ENCODE measurements around the gene SGO1. TPM values are rescaled to one million over a fixed set of nuclear protein-coding genes. Genes with fewer than 3 reads are reported as not detected.

SGO1 gene
- total RNA-seq (1 to 10 TPM in 2 of 7 donors, under 1 TPM in 5; 0.10 to 1.2 (median 0.33) TPM), polyA plus RNA-seq (under 1 TPM; 0.19 to 0.58 TPM)
- long read RNA-seq, donor 1, result 0 reads
- long read RNA-seq, donor 2, partial matches to known transcripts, result 0 of 2 reads
- long read RNA-seq, donor 2, other reads (novel, unspliced or antisense), result 0 of 2 reads
- long read RNA-seq, donor 3, partial matches to known transcripts, result 0 of 1 reads
- long read RNA-seq, donor 3, other reads (novel, unspliced or antisense), result 1 of 1 reads

GRCh38 chr3:20185679-20186599, at the start of gene SGO1:
TSS of gene SGO1 (minus strand) at chr3:20186206. CDS start at chr3:20184027, 2,179 bp downstream.
- WGBS, 3 donors, result 0 to 1% (median 1%) methylated on average over 65 of the region's 65 CpGs
- no peaks in the 10 kb centered on the region for H3K36me3 ChIP-seq
- H3K4me3 ChIP-seq, result peak within 1 kb of the TSS; percentile 76
- peak; percentile 99 to 100 (median 99) for DNase-seq
- intact Hi-C loops (cut with DNase I), result loop anchor here in 2 of 4 donors (2.0 to 10.0 kb wide), 3 partner anchors 141 to 241 kb away; partner anchors contain the start of genes KAT2B (in 1 of the 2) and RAB5A (in 1 of the 2)
- peaks cover 5% of the 10 kb centered on the region for H3K4me1 ChIP-seq (ENCODE audit: insufficient read depth)
- H3K9me3 ChIP-seq, result no peaks in the 10 kb centered on the region
- TF ChIP-seq CTCF (IDR thresholded peaks at IDR 0.05), result no peak
- TF ChIP-seq POLR2A (IDR thresholded peaks at IDR 0.05), result peak; percentile 87
- peak; percentile 13 for TF ChIP-seq EP300 (IDR thresholded peaks at IDR 0.05)
- H3K27ac ChIP-seq, result peak within 1 kb of the TSS; percentile 84 to 86
- no peaks in the 10 kb centered on the region for H3K27me3 ChIP-seq

DNA sequence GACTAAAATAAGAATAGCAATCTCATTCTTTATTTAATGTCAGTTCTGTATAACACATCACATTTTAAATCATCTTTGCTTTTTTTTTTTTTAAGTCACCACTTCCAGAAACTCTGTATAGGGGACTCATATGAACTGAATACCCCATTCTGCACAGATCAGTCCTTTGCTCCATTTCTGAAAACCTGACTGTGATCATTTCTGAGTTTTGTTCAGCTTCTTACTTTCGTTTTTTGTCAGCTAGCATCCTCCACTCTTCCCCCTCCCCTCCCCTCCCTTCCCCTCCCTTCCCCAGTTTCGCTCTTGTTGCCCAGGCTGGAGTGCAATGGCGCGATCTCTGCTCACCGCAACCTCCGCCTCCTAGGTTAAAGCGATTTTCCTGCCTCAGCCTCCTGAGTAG, 49.8 kb upstream of the SGO1 start:
- DNase-seq, result no peak
- Histone ChIP-seq H3K27ac (no peak overlapping the region), H3K36me3 (no peaks in the 10 kb centered on the region), H3K27me3 (no peaks in the 10 kb centered on the region), H3K4me1 (ENCODE audit: insufficient read depth) (peaks cover 2% of the 10 kb centered on the region), H3K4me3 (no peak overlapping the region), H3K9me3 (no peaks in the 10 kb centered on the region)
- TF ChIP-seq POLR2A (IDR thresholded peaks at IDR 0.05) (no peak), CTCF (IDR thresholded peaks at IDR 0.05) (no peak), EP300 (IDR thresholded peaks at IDR 0.05) (no peak)
- intact Hi-C loops (cut with DNase I), result no loop called here
- 93% methylated on average over 7 of the region's 7 CpGs for WGBS, 3 donors

DNA sequence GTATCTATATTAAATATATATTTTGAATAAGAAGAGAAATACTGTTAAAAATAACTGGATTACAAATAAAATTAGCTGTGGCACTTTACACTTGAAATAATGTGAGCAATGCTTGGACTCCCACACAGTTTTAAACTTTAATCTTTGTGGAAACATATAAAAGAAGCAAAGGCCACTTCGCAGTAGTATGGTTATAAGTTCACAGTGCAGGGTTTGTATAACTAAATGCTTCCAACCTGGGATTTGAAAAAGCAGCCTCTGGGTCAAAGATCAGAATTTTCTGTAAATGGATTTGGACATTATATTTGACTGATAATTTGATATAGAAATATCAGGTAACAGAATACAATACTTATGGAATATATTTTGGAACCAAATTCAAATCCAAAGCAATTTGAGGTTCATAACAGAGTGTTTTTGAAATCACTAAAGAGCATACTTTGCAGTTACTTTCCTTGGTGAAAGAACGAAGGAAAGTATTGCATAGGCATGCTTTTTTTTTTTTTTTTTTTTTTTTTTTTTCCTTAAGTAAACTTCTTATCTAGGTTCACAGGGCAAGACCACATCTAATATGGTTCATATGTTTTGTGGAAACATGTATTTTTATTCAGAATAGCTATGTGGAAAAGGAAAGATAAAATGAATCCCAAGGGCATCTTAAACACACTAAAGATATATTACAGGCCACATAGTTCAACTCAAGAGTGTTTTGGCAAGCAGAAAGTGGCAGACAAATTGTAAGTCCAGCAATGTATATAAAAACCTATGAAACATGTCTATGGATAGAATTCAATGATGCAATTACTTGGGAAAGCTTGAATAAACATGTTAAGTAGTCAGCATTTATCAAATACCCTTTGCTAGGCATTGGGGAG, 47.1 kb upstream of the SGO1 start:
- Histone ChIP-seq H3K9me3 (no peaks in the 10 kb centered on the region), H3K4me3 (no peak overlapping the region), H3K36me3 (no peaks in the 10 kb centered on the region), H3K4me1 (ENCODE audit: insufficient read depth) (no peaks in the 10 kb centered on the region), H3K27ac (no peak overlapping the region), H3K27me3 (no peaks in the 10 kb centered on the region)
- no peak for DNase-seq
- 38 to 58% (median 41%) methylated on average over 2 of the region's 2 CpGs for WGBS, 3 donors
- TF ChIP-seq CTCF (IDR thresholded peaks at IDR 0.05) (no peak), EP300 (IDR thresholded peaks at IDR 0.05) (no peak), POLR2A (IDR thresholded peaks at IDR 0.05) (no peak)
- intact Hi-C loops (cut with DNase I), result no loop called here

DNA sequence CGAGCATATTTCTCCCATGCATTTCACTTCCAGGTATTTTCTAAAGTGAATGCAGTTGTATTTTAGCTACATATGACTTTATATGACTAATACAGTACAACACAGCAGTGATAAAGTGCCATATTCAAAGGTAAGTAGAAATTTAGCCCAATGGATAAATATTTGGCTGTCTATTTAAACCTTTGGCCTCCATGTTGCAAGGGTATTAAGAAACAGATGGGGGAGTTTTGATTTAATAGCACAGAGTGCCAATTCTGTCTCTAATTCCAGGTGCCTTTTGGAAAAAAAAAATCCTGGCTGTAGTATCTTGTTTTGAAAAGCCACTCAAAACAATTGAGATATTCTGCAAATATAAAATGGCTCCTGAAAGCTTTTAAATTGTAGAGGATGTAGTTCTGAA, 44.9 kb upstream of the SGO1 start:
- WGBS, 3 donors, result 74 to 94% (median 88%) methylated on average over 1 of the region's 1 CpG
- H3K9me3 ChIP-seq, result no peaks in the 10 kb centered on the region
- H3K36me3 ChIP-seq, result no peaks in the 10 kb centered on the region
- intact Hi-C loops (cut with DNase I), result no loop called here
- H3K4me3 ChIP-seq, result no peak overlapping the region
- H3K27ac ChIP-seq, result no peak overlapping the region
- no peak for TF ChIP-seq POLR2A (IDR thresholded peaks at IDR 0.05)
- TF ChIP-seq EP300 (IDR thresholded peaks at IDR 0.05), result no peak
- no peak for TF ChIP-seq CTCF (IDR thresholded peaks at IDR 0.05)
- no peak for DNase-seq
- no peaks in the 10 kb centered on the region for H3K27me3 ChIP-seq
- no peaks in the 10 kb centered on the region for H3K4me1 ChIP-seq (ENCODE audit: insufficient read depth)
